Prostate gland (tissue), 2 donors: ENCODE data around the gene SHISA6. TPM values are rescaled to one million over a fixed set of nuclear protein-coding genes. Genes with fewer than 3 reads are reported as not detected.

Experiments
- DNase-seq: peaks from one replicate; pipeline ENCODE4 v3.0.0-alpha.2; 2019; ENCODE audit warnings: low spot score
- H3K27ac ChIP-seq, 2 donors: fragments of 200-600 bp; sonication (generic); 2 replicates each; pipeline ENCODE4 v1.5.1; 2017 to 2019
- H3K27me3 ChIP-seq: fragments of 200-600 bp; sonication (generic); replicated peaks from 2 replicates; pipeline ENCODE4 v1.5.1; 2019; ENCODE audit not compliant: insufficient read depth
- H3K36me3 ChIP-seq, 2 donors: fragments of 200-600 bp; sonication (generic); 1 replicate in 1 of 2; 2 replicates in 1 of 2; pipeline versions ENCODE4 v1.5.1 to v1.8.1; 2017 to 2019
- H3K4me1 ChIP-seq: fragments of 200-600 bp; sonication (generic); replicated peaks from 2 replicates; pipeline ENCODE4 v1.5.1; 2019
- H3K4me3 ChIP-seq, 2 donors: fragments of 200-600 bp; sonication (generic); 2 replicates each; pipeline ENCODE4 v1.5.1; 2017 to 2019
- H3K9me3 ChIP-seq: fragments of 200-600 bp; sonication (generic); 2 replicates; pipeline ENCODE4 v1.5.1; 2017
- CTCF ChIP-seq, 4 experiments: fragments of 200-600 bp in 2 of 4; fragments of 450-650 bp in 2 of 4; sonication (generic) in 2 of 4; IDR thresholded peaks; 1 replicate in 3 of 4; 2 replicates in 1 of 4; pipeline ENCODE4 v1.5.1; 2016 to 2019; ENCODE audit warnings: antibody characterized with exemption in 4 of 4, mild to moderate bottlenecking in 2 of 4, moderate library complexity in 2 of 4
- POLR2A ChIP-seq: fragments of 450-650 bp; IDR thresholded peaks from one replicate; pipeline ENCODE4 v1.6.1; 2016; ENCODE audit warnings: antibody characterized with exemption, mild to moderate bottlenecking
- POLR2AphosphoS5 ChIP-seq: sonication (generic); formaldehyde crosslinking; IDR thresholded peaks from one replicate; pipeline ENCODE4 v1.6.1; 2017; ENCODE audit warnings: antibody characterized with exemption
- WGBS: methylation state at CpG from one replicate; pipeline ENCODE4 v1.1.5; 2018; 5-methylcytosine and 5-hydroxymethylcytosine counted together
- intact Hi-C: fragments of 100-400 bp; cut with DNase I; formaldehyde crosslinking; loops from one replicate; pipeline ENCODE4 v1.14.2; 2022
- total RNA-seq, 2 donors: library from RNA; depleted of rRNA; stranded (reverse); fragments of >200 nt; gene quantifications; one replicate each; pipeline ENCODE4 v1.1.0, GENCODE V29; 2016

SHISA6 gene
- total RNA-seq, 2 donors from 2014 or later: 9.0 to 10.6 TPM

GRCh38 chr17:11601661-11602060 lies 360.6 kb downstream of the SHISA6 start:
- Histone ChIP-seq H3K9me3 (no peaks in the 10 kb centered on the region), H3K36me3 (no peaks in the 10 kb centered on the region), H3K4me3 (no peak overlapping the region), H3K4me1 (no peaks in the 10 kb centered on the region), H3K27me3 (no peaks in the 10 kb centered on the region), H3K27ac (no peak overlapping the region)
- 80% methylated on average over 5 of the region's 5 CpGs for WGBS
- TF ChIP-seq CTCF (IDR thresholded peaks at IDR 0.05) (no peak), POLR2A (no peak), POLR2AphosphoS5 (no peak)
- DNase-seq: no peak
- intact Hi-C loops: no loop called here

- Histone ChIP-seq H3K36me3 (no peaks in the 10 kb centered on the region), H3K9me3 (no peaks in the 10 kb centered on the region), H3K4me1 (no peaks in the 10 kb centered on the region), H3K4me3 (no peak overlapping the region), H3K27me3 (no peaks in the 10 kb centered on the region), H3K27ac (peak overlapping the region; percentile 62 to 73)
- intact Hi-C loops: no loop called here
- peak; percentile 79 for DNase-seq
- peak; percentile 77 for TF ChIP-seq POLR2AphosphoS5
- TF ChIP-seq CTCF (IDR thresholded peaks at IDR 0.05): no peak
- WGBS: 15% methylated on average over 6 of the region's 6 CpGs
Measured at GRCh38 chr17:11608396-11608795, 367.4 kb downstream of the SHISA6 start.

GRCh38 chr17:11610999-11611566 lies 370.1 kb downstream of the SHISA6 start:
- 43% methylated on average over 6 of the region's 6 CpGs for WGBS
- DNase-seq: no peak
- intact Hi-C loops: no loop called here
- Histone ChIP-seq H3K27ac (no peak overlapping the region), H3K9me3 (no peaks in the 10 kb centered on the region), H3K27me3 (no peaks in the 10 kb centered on the region), H3K4me1 (no peaks in the 10 kb centered on the region), H3K36me3 (no peaks in the 10 kb centered on the region), H3K4me3 (no peak overlapping the region)
- TF ChIP-seq CTCF (IDR thresholded peaks at IDR 0.05) (no peak), POLR2AphosphoS5 (no peak), POLR2A (no peak)

- no peaks in the 10 kb centered on the region for H3K27me3 ChIP-seq
- intact Hi-C loops: no loop called here
- no peak for TF ChIP-seq CTCF (IDR thresholded peaks at IDR 0.05)
- TF ChIP-seq POLR2AphosphoS5: no peak
- no peak for TF ChIP-seq POLR2A
- H3K27ac ChIP-seq: no peak overlapping the region
- H3K4me1 ChIP-seq: no peaks in the 10 kb centered on the region
- H3K4me3 ChIP-seq: no peak overlapping the region
- no peaks in the 10 kb centered on the region for H3K36me3 ChIP-seq
- DNase-seq: no peak
- WGBS: 19% methylated on average over 2 of the region's 2 CpGs
- no peaks in the 10 kb centered on the region for H3K9me3 ChIP-seq
Measured at GRCh38 chr17:11612956-11613355, 371.9 kb downstream of the SHISA6 start.
